Activated T-cell treated with anti-CD3 and anti-CD28 coated beads, Interleukin-2, amount 50 U/mL, for 72 hours (primary cell): Measurements from ENCODE around the gene XPNPEP3. TPM values are rescaled to one million over a fixed set of nuclear protein-coding genes. Genes with fewer than 3 reads are reported as not detected.

Source experiments
- ATAC-seq, 2 donors: fragments of 150-1000 bp; cut with Tn5 transposase; replicated peaks in 1 of 2; 2 replicates each; pipeline ENCODE4 v1.10.0; 2021; ENCODE audit warnings: moderate library complexity in 2 of 2, mild to moderate bottlenecking in 1 of 2
- DNase-seq, 2 donors: peaks; one replicate each; pipeline ENCODE4 v3.0.0; 2021 to 2022; ENCODE audit warnings: mixed read lengths in 1 of 2
- H3K27ac Mint-ChIP-seq: one replicate; pipeline ENCODE4 v1.8.0; 2022; ENCODE audit warnings: mild to moderate bottlenecking, moderate library complexity, mixed read lengths
- H3K27me3 Mint-ChIP-seq: one replicate; pipeline ENCODE4 v1.8.0; 2022; ENCODE audit warnings: low read depth, mixed read lengths
- H3K36me3 Mint-ChIP-seq, 2 donors: one replicate each; pipeline ENCODE4 v1.8.0; 2022; ENCODE audit warnings: mixed read lengths in 2 of 2, mild to moderate bottlenecking in 1 of 2; ENCODE audit not compliant: insufficient read depth in 2 of 2
- H3K4me1 Mint-ChIP-seq: one replicate; pipeline ENCODE4 v1.8.0; 2022; ENCODE audit warnings: low read depth, mixed read lengths
- H3K4me3 Mint-ChIP-seq, 2 donors: one replicate each; pipeline ENCODE4 v1.8.0; 2022; ENCODE audit warnings: mild to moderate bottlenecking in 2 of 2, mixed read lengths in 2 of 2, moderate library complexity in 2 of 2
- H3K9me3 Mint-ChIP-seq, 2 donors: one replicate each; pipeline ENCODE4 v1.8.0; 2022; ENCODE audit warnings: mixed read lengths in 2 of 2
- total RNA-seq, 2 donors: library from RNA; stranded (reverse); gene quantifications; one replicate each; pipeline ENCODE4 v1.2.3, GENCODE V29; 2022

The XPNPEP3 gene
- total RNA-seq, 2 donors from 2014 or later: 19.5 to 22.5 TPM

DNA sequence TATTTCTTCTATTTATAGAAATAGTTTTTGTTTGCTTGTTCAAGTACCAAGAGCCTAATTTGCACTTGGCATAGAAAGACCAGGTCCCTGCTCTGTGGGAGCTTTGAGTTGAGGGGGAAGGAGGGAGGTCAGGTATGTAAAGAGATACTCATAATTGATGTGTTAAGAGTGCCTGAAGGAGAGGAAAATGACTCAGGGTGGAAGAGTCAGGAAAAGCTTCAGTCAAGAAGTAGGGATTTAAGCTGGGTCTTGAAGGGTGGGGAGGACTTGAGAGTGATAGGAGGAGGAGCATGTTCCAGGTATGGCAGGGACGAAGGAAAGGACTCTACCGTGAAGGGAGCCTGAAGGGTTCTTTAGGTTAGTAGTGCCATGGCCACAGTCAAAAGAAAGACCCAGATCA, 103.2 kb downstream of the XPNPEP3 start:
- DNase-seq: no peak
- ATAC-seq: no peak
- H3K27ac Mint-ChIP-seq: no peak overlapping the region
- H3K4me1 Mint-ChIP-seq: peaks cover 17% of the 10 kb centered on the region
- no peaks in the 10 kb centered on the region for H3K27me3 Mint-ChIP-seq
- no peak overlapping the region for H3K4me3 Mint-ChIP-seq
- no peaks in the 10 kb centered on the region for H3K9me3 Mint-ChIP-seq
- H3K36me3 Mint-ChIP-seq: peaks cover 2 to 11% of the 10 kb centered on the region in 2 donors

DNA sequence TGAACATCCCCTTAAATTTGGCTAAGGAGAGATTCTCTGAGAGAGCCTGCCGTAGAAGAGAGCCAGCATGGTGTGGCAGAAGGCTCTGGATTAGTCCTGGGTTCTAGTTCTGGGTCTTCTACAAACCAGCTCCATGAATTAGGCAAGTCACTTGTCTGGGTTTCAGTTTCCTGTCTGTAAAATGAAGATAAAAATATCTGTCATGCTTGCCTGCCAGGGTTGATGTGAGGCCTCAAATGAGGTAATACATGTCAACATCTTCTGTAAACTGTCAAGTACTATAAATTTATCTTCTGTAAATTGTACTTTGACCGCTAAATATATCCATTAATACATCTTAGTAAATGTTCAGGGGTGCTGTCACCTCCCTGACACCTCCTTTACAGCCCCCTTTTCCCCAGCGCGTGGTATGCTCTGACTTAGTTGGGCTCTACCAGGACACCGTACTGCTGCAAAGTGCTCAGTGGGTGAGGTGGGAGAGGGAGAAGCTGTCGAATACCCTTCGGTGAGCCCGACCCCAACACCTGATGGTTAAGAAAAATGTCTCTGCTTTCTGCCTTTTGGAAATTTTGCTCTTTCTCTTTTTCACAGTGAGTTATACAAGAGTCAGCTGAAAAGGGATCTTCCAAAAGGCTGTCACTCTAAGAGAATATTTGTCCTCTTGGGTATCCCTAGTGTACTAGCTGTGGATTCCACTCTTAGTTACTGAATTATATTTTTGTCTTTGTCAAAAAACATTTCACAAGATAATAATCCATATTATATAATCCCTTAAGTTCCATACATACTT, 109.2 kb downstream of the XPNPEP3 start:
- no peaks in the 10 kb centered on the region for H3K9me3 Mint-ChIP-seq
- no peak overlapping the region for H3K4me3 Mint-ChIP-seq
- no peak for ATAC-seq
- H3K36me3 Mint-ChIP-seq: peaks cover 2 to 27% of the 10 kb centered on the region in 2 donors
- no peaks in the 10 kb centered on the region for H3K27me3 Mint-ChIP-seq
- no peak for DNase-seq
- peak overlapping the region; percentile 51 for H3K27ac Mint-ChIP-seq
- peaks cover 6% of the 10 kb centered on the region for H3K4me1 Mint-ChIP-seq

DNA sequence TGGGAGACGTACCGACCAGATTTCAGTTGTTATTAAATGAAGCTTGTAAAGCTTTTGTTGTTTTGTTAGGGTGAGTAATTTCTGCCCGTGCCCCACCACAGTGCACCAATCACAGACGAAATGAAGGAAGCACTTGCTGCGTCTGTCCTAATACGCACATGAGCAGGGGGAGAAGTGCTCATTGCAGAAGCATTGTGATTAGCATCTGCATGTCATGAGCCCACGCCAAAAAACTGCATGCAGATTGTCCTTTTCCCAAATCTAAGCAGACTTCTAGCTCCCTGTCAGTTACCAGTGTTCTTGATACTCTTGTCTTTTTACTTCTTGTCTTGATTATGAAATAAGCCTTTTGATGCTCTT, 109.8 kb downstream of the XPNPEP3 start:
- no peaks in the 10 kb centered on the region for H3K9me3 Mint-ChIP-seq
- peak overlapping the region; percentile 51 for H3K27ac Mint-ChIP-seq
- no peak for ATAC-seq
- H3K4me3 Mint-ChIP-seq: no peak overlapping the region
- no peaks in the 10 kb centered on the region for H3K27me3 Mint-ChIP-seq
- peaks cover 6% of the 10 kb centered on the region for H3K4me1 Mint-ChIP-seq
- H3K36me3 Mint-ChIP-seq: peaks cover 2 to 27% of the 10 kb centered on the region in 2 donors
- no peak for DNase-seq

DNA sequence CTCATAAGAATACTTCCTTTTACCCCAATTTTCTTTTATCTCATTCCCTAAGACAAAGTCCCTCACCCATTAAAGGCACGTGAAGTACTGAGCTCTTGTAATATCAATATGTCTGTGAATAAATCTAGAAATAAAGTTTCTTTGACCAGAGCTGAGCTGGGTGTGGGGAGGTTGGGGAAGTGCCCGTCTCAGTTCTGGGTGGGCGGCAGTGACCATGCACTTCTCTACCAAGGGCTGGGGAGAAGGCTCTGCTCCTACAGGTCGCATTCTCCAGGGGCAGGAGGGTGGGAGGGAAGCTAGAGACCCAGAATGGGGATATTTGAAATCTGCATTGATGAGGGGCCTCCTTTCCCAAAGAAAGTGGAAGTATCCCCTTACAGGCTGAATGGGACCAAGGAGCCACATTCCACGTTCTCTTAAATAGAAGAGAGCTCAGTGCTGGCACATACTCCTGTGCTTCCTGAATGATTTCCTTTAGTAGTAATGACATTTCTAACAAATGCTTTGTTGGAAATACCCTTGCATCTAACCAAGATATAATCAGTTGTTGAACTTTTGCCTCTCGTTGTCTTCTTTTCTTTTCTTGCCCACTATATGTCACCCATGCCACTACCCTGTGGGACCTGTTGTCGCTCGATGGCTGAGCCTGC, 110.3 kb downstream of the XPNPEP3 start:
- ATAC-seq (no peak), DNase-seq (no peak)
- Mint-ChIP-seq H3K9me3 (no peaks in the 10 kb centered on the region), H3K27ac (peak overlapping the region; percentile 51), H3K36me3 (peaks cover 2 to 27% of the 10 kb centered on the region in 2 donors), H3K4me3 (no peak overlapping the region), H3K4me1 (peaks cover 6% of the 10 kb centered on the region), H3K27me3 (no peaks in the 10 kb centered on the region)

DNA sequence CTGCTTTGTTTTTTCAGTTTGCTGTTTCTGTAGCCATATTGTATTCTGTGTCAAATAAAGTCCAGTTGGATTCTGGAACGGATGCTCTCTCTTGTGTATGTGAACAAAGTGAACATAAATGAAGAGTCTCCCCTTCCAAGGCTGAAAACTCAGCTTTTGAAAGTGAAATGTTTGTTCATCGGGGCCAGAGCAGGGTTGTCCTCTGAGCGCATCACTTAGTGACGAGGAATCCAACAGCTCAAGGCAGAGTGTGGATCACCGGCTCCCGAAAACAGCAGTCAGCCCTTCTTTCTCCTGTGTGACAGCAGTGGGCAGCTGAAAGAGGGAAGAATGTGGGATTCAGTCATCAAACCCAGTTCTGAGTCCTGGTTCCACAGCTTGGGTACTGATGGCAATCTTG, 115.6 kb downstream of the XPNPEP3 start:
- H3K4me3 Mint-ChIP-seq: no peak overlapping the region
- H3K27ac Mint-ChIP-seq: peak overlapping the region; percentile 90
- no peaks in the 10 kb centered on the region for H3K4me1 Mint-ChIP-seq
- no peak for ATAC-seq
- H3K27me3 Mint-ChIP-seq: no peaks in the 10 kb centered on the region
- H3K36me3 Mint-ChIP-seq: peaks cover 3 to 14% of the 10 kb centered on the region in 2 donors
- no peak for DNase-seq
- H3K9me3 Mint-ChIP-seq: no peaks in the 10 kb centered on the region

DNA sequence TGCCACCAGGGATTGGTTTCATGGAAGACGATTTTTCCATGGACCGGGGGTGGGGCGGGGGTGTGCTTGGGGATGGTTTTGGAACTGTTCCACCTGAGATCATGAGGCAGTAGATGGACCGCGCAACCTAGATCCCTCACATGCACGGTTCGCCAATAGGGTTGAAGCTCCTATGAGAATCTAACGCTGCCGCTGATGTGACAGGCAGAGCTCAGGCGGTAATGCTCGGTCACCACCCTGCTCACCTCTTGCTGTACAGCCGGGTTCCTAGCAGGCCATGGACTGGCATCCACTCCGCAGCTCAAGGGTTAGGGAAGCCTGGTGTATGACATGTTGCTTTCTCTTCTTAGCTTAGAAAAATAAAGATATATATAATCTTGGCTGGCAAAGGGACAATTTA, 116.2 kb downstream of the XPNPEP3 start:
- no peaks in the 10 kb centered on the region for H3K27me3 Mint-ChIP-seq
- no peak overlapping the region for H3K27ac Mint-ChIP-seq
- DNase-seq (no peak), ATAC-seq (no peak)
- H3K4me3 Mint-ChIP-seq: no peak overlapping the region
- H3K36me3 Mint-ChIP-seq: peaks cover 3 to 11% of the 10 kb centered on the region in 2 donors
- H3K9me3 Mint-ChIP-seq: no peaks in the 10 kb centered on the region
- H3K4me1 Mint-ChIP-seq: no peaks in the 10 kb centered on the region

DNA sequence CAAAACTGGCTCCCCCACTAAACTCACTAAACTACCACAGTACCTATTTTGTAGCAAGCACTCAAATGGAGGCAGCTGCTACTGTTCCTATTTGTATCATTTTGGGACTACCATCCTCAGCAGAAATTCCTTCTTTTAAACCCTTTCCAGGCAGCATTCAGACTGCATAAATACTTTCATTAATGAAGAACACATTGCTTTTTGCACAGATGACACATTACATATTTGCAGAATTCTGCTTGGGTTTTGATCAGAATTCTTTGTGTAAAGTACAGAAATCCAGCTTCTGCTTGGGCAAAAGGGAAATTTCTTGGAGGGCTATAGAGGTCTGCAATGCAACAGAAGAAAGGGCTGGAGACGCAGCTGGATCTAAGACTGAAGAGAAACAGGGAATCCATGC, 118.4 kb downstream of the XPNPEP3 start:
- Mint-ChIP-seq H3K27ac (no peak overlapping the region), H3K4me3 (no peak overlapping the region), H3K27me3 (no peaks in the 10 kb centered on the region), H3K9me3 (no peaks in the 10 kb centered on the region), H3K4me1 (no peaks in the 10 kb centered on the region), H3K36me3 (peaks cover 3 to 6% of the 10 kb centered on the region in 2 donors)
- ATAC-seq: no peak
- no peak for DNase-seq

DNA sequence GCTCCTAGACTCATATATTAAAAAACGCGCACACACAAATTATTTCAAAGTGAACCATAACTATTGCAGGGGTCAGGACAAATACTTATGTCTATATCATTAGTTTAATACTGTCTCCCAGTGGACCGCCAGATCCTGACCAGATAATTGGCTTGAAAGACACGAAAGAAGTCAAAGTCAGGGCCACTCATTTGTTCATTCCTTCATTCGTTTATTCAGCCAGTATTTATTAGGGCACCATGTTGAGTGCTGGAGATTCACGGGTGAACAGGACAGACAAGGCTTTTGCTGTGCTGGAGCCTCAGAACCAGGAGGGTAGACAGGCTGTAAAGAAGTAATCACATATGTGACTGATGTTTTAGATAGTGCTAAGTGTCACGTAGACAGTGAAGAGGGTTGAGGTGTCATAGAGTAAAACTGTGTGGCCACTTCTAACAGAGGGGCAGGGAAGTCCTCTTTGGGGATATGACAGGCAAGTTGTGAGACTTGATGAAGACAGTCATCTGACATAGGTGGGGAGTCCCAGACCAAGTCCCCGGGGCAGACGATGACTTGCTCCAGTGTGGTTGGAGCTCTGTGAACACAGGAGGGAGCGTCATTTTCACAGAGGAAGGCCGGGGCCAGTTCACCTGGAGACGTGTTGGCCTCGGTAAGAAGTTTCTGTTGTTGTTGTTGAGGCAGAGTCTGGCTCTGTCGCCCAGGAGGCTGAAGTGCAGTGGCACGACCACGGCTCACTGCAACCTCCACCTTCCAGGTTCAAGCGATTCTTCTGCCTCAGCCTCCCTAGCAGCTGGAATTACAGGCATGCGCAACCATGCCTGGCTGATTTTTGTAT, 120.1 kb downstream of the XPNPEP3 start:
- H3K36me3 Mint-ChIP-seq: peaks cover 3% of the 10 kb centered on the region in 2 donors
- no peak overlapping the region for H3K4me3 Mint-ChIP-seq
- no peaks in the 10 kb centered on the region for H3K27me3 Mint-ChIP-seq
- ATAC-seq (peak; percentile 41 to 67), DNase-seq (no peak)
- H3K27ac Mint-ChIP-seq: no peak overlapping the region
- no peaks in the 10 kb centered on the region for H3K4me1 Mint-ChIP-seq
- no peaks in the 10 kb centered on the region for H3K9me3 Mint-ChIP-seq

DNA sequence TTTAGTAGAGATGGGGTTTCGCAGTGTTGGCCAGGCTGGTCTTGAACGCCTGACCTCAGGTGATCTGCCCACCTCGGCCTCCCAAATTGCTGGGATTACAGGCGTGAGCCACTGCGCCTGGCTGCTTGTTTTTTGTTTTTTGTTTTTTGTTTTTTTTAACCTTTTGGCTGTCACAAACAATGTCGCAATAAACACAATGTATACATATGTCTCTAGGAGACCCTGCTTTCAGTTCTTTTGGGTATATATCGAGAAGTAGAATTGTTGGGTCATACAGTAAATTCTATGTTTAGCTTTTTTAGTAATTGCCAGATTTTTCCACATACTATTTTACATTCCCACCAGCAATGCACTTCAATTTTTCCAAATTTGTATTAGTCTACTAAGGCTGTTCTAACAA, 122.2 kb downstream of the XPNPEP3 start:
- H3K36me3 Mint-ChIP-seq: no peaks in the 10 kb centered on the region
- H3K27ac Mint-ChIP-seq: no peak overlapping the region
- no peaks in the 10 kb centered on the region for H3K4me1 Mint-ChIP-seq
- DNase-seq: no peak
- H3K9me3 Mint-ChIP-seq: no peaks in the 10 kb centered on the region
- no peak for ATAC-seq
- H3K4me3 Mint-ChIP-seq: no peak overlapping the region
- no peaks in the 10 kb centered on the region for H3K27me3 Mint-ChIP-seq

DNA sequence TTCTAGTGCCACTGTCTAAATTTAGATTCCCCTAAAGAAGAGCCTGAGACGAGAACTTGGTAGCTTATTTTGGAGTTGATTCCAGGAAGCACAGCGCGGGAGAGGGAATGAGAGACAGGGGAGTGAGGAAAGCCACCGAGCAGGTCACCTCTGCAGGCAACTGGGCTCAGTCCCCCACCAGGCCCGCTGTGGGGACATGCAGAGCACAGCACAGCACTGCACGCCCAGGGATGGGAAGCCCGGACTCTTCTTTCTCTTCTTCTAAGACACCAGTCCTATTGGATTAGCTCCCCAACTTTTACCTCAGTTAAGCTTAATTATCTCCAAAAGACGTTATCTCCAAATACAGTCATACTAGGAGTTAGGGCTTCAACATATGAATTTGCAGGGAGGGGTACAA, 122.9 kb downstream of the XPNPEP3 start:
- Mint-ChIP-seq H3K36me3 (no peaks in the 10 kb centered on the region), H3K9me3 (no peaks in the 10 kb centered on the region), H3K4me3 (no peak overlapping the region), H3K27me3 (no peaks in the 10 kb centered on the region), H3K27ac (no peak overlapping the region), H3K4me1 (no peaks in the 10 kb centered on the region)
- DNase-seq: no peak
- ATAC-seq: no peak

Other genes starting within 250 kb of the XPNPEP3 start
- gene MRTFA, start 220.4 kb upstream of the XPNPEP3 start, total RNA-seq: 10 to 100 TPM; 44.7 to 51.7 TPM
- not detected for gene MCHR1, start 177.7 kb upstream of the XPNPEP3 start, total RNA-seq
- 10 to 100 TPM; 18.8 to 20.0 TPM for gene SLC25A17, start 37.8 kb upstream of the XPNPEP3 start, total RNA-seq
- 100 to 1,000 TPM; 194 to 217 TPM for gene ST13, start 509 bp upstream of the XPNPEP3 start, total RNA-seq
- gene DNAJB7, start 5.0 kb downstream of the XPNPEP3 start, total RNA-seq: not detected
- 10 to 100 TPM; 48.2 to 50.6 TPM for gene RBX1, start 94.2 kb downstream of the XPNPEP3 start, total RNA-seq
- gene EP300, start 235.4 kb downstream of the XPNPEP3 start, total RNA-seq: 10 to 100 TPM; 58.9 to 65.8 TPM